Testis (tissue), 3 donors: ENCODE measurements around the gene ACTG2. TPM values are rescaled to one million over a fixed set of nuclear protein-coding genes. Genes with fewer than 3 reads are reported as not detected.
"Not testable (repeated sequence)": the region's sequence is repeated elsewhere in the genome, so short reads cannot be mapped to it uniquely, and the experiment has no call there.

Experiments
- DNase-seq: peaks from one replicate; pipeline ENCODE4 v3.0.0-alpha.2; 2019
- H3K27ac ChIP-seq, 2 donors: fragments of 200-600 bp; sonication (generic); one replicate each; pipeline ENCODE4 v1.5.1; 2019
- H3K27me3 ChIP-seq: fragments of 200-600 bp; sonication (generic); one replicate; pipeline ENCODE4 v1.5.1; 2019
- H3K36me3 ChIP-seq: fragments of 200-600 bp; sonication (generic); one replicate; pipeline ENCODE4 v1.5.1; 2017; ENCODE audit warnings: low read depth; ENCODE audit errors: missing control alignments
- H3K4me1 ChIP-seq: fragments of 200-600 bp; sonication (generic); one replicate; pipeline ENCODE4 v1.5.1; 2019
- H3K4me3 ChIP-seq, 2 donors: fragments of 200-600 bp; sonication (generic); one replicate each; pipeline ENCODE4 v1.5.1; 2017 to 2019
- H3K9me3 ChIP-seq: fragments of 200-600 bp; sonication (generic); one replicate; pipeline ENCODE4 v1.5.1; 2017
- CTCF ChIP-seq, 3 experiments: fragments of 450-650 bp in 2 of 3; fragments of 200-600 bp in 1 of 3; sonication (generic) in 1 of 3; IDR thresholded peaks; one replicate each; pipeline ENCODE4 v1.5.1; 2016 to 2019; ENCODE audit warnings: antibody characterized with exemption in 3 of 3, mild to moderate bottlenecking in 2 of 3, moderate library complexity in 1 of 3
- POLR2A ChIP-seq: fragments of 450-650 bp; IDR thresholded peaks from one replicate; pipeline ENCODE4 v1.6.1; 2017; ENCODE audit warnings: antibody characterized with exemption, mild to moderate bottlenecking, moderate library complexity
- WGBS, 2 donors: methylation state at CpG; one replicate each; pipeline ENCODE4 v1.1.5; 2018; 5-methylcytosine and 5-hydroxymethylcytosine counted together
- intact Hi-C: fragments of 100-400 bp; cut with DNase I; formaldehyde crosslinking; loops from one replicate; pipeline ENCODE4 v1.15.1; 2023; ENCODE audit warnings: low total_unique reads
- polyA plus RNA-seq: library from polyadenylated mRNA; stranded (reverse); fragments of 350-450 nt; fragmentation: Illumina TruSeq; extraction: RNeasy Lipid Tissue Mini Kit (QIAGEN cat#74804); gene quantifications from one replicate; pipeline ENCODE4 v1.2.3, GENCODE V29; 2014; ENCODE audit warnings: low read depth, low replicate concordance; ENCODE audit not compliant: insufficient read depth
- total RNA-seq, 2 donors: library from RNA; depleted of rRNA; stranded (reverse); fragments of >200 nt; gene quantifications; one replicate each; pipeline ENCODE4 v1.2.3, GENCODE V29; 2016

ACTG2 gene
- total and polyA plus RNA-seq, 3 donors from 2014 or later: 1.3 to 93.4 (median 2.7) TPM

DNA sequence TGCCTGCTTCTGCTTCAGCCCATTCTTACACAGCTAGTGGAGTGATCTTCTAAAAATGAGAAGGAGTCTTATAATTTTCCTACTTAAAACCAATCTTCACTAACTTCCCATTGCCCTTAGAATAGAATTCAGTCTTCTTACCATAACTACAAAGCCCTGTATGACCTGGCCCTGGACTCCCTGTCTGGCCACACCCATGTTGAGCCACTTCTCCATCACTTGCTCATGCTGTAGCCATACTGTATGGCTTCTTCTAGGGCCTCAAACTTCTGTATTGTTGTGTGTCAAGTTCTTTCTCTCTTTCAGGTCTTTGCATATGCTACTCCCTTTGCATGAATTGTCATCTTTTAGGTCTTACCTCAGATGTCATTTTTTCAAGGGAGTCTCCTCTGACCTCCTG is 45.1 kb downstream of the ACTG2 start:
- Histone ChIP-seq H3K9me3 (no peaks in the 10 kb centered on the region), H3K4me3 (no peak overlapping the region), H3K4me1 (no peaks in the 10 kb centered on the region), H3K27me3 (no peaks in the 10 kb centered on the region), H3K27ac (no peak overlapping the region), H3K36me3 (no peaks in the 10 kb centered on the region)
- no peak for DNase-seq
- intact Hi-C loops: no loop called here
- TF ChIP-seq CTCF (IDR thresholded peaks at IDR 0.05) (no peak), POLR2A (no peak)

GRCh38 chr2:73938718-73939352 is 46.0 kb downstream of the ACTG2 start:
- H3K27ac ChIP-seq: no peak overlapping the region
- H3K4me1 ChIP-seq: no peaks in the 10 kb centered on the region
- H3K9me3 ChIP-seq: no peaks in the 10 kb centered on the region
- 78 to 91% methylated on average over 5 of the region's 5 CpGs for WGBS, 2 donors
- no peak for DNase-seq
- no peaks in the 10 kb centered on the region for H3K36me3 ChIP-seq
- TF ChIP-seq CTCF (IDR thresholded peaks at IDR 0.05) (no peak), POLR2A (no peak)
- H3K27me3 ChIP-seq: no peaks in the 10 kb centered on the region
- no peak overlapping the region for H3K4me3 ChIP-seq
- intact Hi-C loops: no loop called here

DNA sequence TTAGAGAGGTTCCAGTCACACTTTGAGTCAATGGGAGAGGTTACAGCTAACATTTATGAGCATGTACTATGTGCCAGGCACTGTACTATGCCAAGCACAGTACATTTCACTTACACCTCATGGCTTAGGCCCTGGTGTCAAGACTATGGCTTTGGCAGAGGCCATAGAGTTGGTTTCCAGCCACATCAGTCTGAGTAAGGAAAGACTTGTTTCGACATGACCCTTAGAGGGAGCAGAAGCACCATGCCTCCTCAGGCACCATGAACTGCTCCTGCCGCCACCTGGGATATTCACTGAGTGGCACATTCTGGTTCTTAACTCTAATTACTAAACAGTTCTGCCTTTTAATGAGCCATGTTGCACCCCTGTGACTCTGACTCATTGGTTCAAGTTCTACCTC is 46.6 kb downstream of the ACTG2 start:
- no peak overlapping the region for H3K27ac ChIP-seq
- no peaks in the 10 kb centered on the region for H3K36me3 ChIP-seq
- no peak for DNase-seq
- 83 to 95% methylated on average over 2 of the region's 2 CpGs for WGBS, 2 donors
- H3K9me3 ChIP-seq: no peaks in the 10 kb centered on the region
- H3K27me3 ChIP-seq: no peaks in the 10 kb centered on the region
- intact Hi-C loops: no loop called here
- no peak overlapping the region for H3K4me3 ChIP-seq
- TF ChIP-seq POLR2A: no peak
- no peak for TF ChIP-seq CTCF (IDR thresholded peaks at IDR 0.05)
- H3K4me1 ChIP-seq: no peaks in the 10 kb centered on the region

DNA sequence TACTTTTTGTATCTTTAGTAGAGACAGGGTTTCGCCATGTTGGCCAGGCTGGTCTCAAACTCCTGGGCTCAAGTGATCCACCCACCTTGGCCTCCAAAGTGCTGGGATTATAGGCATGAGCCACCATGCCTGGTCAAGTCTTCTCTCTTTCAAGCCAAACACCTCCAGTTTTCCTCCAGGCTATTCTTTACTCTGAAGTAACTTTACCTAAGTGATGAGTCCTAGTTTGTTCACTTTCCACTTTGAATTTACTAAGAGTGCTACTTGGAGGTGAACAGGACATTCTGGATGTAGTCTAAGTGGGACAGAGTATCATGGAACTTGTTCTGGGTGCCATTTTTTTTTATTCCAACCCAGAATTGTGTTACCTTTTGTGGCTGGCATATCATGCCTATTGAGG is 47.3 kb downstream of the ACTG2 start:
- H3K27ac ChIP-seq, H3K36me3 ChIP-seq, H3K4me1 ChIP-seq, H3K27me3 ChIP-seq, H3K4me3 ChIP-seq, H3K9me3 ChIP-seq, intact Hi-C loops, DNase-seq: not testable (repeated sequence)
- WGBS, 2 donors: 100% methylated on average over 1 of the region's 1 CpG

DNA sequence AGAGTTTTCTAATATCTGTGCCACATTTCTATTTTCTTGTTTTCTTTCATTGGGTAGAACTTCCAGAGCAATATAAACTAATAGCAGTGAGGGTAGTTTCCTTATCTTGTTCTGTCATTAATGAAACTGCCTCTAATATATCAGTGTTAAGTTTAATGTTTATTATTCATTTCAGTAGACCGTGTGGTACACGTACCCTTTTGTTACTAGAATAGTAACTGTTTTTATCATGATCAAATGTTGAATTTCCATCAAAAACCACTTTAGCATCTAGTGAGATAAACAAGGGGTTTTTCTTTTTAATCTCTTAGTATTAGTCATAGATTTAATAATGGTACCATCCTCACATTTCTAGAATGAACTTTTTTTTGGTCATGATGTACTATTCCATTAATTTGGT is 49.9 kb downstream of the ACTG2 start:
- no peaks in the 10 kb centered on the region for H3K36me3 ChIP-seq

More for the DNA sequence above, 49.9 kb downstream of the ACTG2 start:
- H3K4me1 ChIP-seq: no peaks in the 10 kb centered on the region
- no peak for DNase-seq
- intact Hi-C loops: no loop called here
- WGBS, 2 donors: 56 to 77% methylated on average over 2 of the region's 2 CpGs
- no peaks in the 10 kb centered on the region for H3K9me3 ChIP-seq
- no peaks in the 10 kb centered on the region for H3K27me3 ChIP-seq
- H3K27ac ChIP-seq: no peak overlapping the region
- TF ChIP-seq POLR2A: no peak
- no peak for TF ChIP-seq CTCF (IDR thresholded peaks at IDR 0.05)
- no peak overlapping the region for H3K4me3 ChIP-seq
